ENCODE measurements around the gene RABL2B.

- TF ChIP-seq, protein P1, sequence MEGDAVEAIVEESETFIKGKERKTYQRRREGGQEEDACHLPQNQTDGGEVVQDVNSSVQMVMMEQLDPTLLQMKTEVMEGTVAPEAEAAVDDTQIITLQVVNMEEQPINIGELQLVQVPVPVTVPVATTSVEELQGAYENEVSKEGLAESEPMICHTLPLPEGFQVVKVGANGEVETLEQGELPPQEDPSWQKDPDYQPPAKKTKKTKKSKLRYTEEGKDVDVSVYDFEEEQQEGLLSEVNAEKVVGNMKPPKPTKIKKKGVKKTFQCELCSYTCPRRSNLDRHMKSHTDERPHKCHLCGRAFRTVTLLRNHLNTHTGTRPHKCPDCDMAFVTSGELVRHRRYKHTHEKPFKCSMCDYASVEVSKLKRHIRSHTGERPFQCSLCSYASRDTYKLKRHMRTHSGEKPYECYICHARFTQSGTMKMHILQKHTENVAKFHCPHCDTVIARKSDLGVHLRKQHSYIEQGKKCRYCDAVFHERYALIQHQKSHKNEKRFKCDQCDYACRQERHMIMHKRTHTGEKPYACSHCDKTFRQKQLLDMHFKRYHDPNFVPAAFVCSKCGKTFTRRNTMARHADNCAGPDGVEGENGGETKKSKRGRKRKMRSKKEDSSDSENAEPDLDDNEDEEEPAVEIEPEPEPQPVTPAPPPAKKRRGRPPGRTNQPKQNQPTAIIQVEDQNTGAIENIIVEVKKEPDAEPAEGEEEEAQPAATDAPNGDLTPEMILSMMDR (IDR thresholded peaks at IDR 0.05): no peak
- no peak for TF ChIP-seq POLR2A (IDR thresholded peaks at IDR 0.05)
These were observed 65.1 kb downstream of the RABL2B start for GRCh38 chr22:50718352-50718709.

All from adrenal gland (tissue), 5 donors.